Stimulated activated CD4-positive, alpha-beta T cell treated with anti-CD3 and anti-CD28 coated beads, Interleukin-1b, Interleukin-23, amount 100 ng/mL, for 1 hour (primary cell): ENCODE results near the gene C16orf90.
"Not testable (repeated sequence)": the region's sequence is repeated elsewhere in the genome, so short reads cannot be mapped to it uniquely, and the experiment has no call there.

Experiments
- DNase-seq, 2 donors: peaks; one replicate each; pipeline ENCODE4 v3.0.0-alpha.2; 2020; ENCODE audit warnings: low read depth in 2 of 2

C16orf90 gene

DNA sequence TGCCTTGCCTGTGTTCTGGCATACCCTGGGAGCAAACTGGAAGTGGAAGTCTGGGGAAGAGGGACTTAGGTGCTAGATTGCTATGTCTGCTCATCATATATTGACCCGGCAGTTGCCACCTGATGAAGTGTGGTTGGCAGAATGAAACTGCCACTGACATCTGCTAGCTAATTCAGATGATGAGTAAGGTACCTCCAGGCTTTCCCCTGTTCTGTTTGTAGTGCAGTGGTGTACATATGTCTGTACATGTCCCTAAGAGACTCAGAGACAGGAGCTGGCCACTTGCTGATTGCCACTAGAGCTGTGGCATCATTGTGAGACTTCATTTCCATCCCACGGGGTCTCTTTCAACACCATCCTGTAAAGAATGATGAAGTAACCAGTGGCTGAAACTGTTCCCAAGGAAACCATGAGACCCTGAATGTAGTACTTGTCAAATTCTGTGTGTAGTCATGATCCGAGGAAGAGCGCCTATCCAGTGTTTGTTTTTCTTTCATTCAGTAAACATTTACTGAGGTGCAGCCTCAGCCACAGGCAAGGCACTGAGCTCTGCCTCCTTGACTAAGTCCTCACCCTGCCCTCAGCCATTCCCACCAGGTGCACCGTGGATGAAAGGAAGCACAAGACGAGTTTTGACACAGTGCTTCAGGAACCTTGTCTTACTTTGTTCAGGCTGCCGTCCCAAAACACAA is 18.7 kb upstream of the C16orf90 start:
- no peak for DNase-seq

DNA sequence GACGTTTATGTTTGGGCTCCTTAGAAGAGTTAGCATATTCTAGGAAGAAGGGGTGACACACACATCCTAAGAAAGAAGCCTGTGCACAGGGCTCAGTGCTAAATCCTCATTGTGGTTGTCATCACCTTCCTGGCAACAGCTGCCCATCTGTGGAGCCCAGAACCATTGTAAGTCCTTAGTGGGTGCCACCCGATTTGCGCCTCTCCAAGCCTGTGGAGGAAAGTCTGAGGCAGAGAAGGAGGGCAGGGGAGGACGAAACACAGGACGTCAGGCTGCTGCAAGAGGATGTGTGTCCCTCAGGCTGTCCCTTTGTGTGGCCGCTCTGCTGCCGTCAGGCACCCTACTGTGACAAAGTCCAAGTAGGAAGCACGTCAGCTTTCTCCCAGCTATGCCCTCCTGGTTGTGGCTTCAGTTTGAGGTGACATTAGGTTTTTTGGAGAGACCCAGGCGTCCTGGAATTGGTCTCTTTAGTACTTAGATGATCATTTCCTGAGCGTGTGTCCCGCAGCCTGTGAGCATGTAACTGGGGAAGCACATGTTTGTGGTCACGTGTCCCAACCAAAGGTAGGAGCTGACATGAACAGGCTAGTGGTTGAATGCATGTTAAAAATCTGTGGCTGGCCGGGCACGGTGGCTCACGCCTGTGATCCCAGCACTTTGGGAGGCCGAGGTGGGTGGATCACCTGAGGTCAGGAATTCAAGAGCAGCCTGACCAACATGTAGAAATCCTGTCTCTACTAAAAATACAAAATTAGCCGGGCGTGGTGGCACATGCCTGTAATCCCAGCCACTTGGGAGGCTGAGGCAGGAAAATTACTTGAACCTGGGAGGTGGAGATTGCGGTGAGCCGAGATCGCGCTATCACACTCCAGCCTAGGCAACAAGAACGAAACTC is 16.2 kb upstream of the C16orf90 start:
- DNase-seq = no peak

DNA sequence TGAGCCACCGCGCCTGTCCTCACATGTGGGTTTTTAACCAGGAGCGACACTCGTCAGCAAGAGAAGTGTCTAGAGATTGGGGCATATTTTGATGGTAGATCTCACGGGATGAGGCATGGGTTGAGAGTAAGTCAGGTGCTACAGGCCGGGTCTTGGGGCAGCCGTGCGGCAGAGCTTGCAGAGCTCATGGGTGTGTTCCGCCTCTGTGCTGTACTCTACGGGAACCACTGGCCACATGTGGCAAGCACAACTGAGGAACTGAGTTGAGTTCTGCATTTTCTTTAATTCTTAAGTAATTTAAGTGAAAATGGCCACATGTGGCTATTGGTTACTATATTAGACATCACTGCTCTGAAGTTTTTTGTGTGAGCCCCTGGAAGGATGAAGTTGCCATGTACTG is 15.1 kb upstream of the C16orf90 start:
- no peak for DNase-seq

DNA sequence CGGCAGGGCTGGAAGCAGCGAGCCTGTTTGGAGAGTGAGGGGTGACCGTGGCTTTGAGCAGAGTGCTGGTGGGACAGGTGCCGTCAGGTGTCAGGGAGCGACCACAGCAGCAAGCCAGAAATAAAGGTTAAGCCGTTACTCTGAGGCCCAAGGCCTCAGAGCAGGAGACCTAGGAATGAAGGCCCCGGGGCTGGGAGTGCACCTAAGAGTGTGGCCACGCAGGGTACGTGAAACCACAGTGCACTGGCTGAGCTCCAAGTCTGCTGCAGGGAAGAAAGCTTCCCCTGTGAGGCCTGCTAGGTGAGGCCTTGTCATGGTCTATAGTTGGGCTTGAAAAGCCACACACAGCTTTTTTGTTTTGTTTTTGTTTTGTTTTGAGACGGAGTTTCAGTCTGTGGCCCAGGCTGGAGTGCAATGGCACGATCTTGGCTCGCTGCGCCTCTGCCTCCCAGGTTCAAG is 14.2 kb upstream of the C16orf90 start:
- DNase-seq = peak in 1 of 2 donors; percentile 42

DNA sequence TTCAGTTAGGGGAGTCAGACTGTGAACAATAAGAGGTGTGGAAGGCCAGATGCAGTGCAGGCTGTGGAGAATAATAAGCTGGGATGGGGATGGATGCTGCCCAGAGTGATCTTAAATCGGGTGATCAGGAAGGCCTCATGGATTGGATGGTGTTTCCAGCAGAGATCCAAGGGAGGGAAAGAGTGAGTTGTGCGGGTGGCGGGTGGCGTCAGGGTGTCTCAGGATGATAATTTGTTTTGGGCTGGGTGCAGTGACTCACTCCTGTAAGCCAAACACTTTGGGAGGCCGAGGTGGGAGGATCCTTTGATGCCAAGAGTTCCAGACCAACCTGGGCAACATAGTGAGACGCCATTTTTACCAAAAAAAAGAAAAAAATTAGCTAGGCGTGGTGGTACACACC is 13.4 kb upstream of the C16orf90 start:
- DNase-seq = no peak

DNA sequence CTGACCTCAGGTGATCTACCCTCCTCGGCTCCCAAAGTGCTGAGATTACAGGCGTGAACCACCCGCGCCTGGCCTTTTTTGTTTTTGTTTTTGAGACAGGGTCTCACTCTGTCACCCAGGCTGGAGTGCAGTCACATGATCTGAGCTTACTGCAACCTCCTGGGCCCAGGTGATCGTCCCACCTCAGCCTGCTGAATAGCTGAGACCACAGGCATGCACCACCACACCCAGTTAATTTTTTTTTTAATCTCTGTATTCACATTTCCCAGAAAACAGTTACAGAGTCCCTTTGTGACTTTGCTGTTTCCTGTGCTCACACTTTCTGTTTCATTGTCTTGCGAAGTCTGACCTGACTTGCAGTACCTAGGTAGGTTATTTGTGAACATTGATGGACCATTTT is 8.2 kb upstream of the C16orf90 start:
- no peak for DNase-seq

DNA sequence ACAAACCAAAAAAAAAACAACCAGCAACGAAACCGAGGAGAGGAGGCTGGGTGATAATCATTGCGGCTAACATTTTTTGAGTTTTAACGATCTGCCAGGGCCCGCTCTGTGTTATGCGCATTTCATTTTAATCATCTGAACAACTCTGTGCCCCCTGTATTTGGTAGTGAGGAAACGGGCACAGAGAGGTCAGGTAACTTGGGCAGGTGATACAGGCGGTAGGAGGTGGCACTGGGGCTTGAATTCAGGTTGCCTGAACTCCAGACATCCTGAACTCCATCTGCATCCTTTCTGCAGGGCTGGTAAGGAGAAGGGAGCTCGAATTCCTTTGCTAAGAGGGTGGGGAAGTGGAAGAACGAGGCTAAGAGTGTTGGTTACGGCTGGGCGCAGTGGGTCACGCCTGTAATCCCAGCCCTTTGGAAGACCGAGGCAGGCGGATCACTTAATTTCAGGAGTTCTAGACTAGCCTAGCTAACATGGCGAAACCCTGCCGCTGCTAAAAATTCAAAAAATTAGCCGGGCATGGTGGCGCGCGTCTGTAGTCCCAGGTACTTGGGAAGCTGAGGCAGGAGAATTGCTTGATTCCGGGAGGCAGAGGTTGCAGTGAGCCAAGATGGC is 6.6 kb upstream of the C16orf90 start:
- no peak for DNase-seq

DNA sequence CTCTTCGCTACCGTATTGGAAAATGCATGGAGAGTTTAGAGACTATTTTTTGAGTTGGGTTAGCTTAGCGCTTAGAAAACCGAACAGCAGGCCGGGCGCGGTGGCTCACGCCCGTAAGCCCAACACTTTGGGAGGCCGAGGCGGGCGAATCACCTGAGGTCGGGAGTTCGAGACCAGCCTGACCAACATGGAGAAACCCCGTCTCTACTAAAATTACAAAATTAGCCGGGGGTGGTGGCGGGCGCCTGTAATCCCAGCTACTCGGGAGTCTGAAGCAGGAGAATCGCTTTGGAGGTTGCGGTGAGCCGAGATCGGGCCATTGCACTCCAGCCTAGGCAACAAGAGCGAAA is 6.1 kb upstream of the C16orf90 start:
- not testable (repeated sequence) for DNase-seq

DNA sequence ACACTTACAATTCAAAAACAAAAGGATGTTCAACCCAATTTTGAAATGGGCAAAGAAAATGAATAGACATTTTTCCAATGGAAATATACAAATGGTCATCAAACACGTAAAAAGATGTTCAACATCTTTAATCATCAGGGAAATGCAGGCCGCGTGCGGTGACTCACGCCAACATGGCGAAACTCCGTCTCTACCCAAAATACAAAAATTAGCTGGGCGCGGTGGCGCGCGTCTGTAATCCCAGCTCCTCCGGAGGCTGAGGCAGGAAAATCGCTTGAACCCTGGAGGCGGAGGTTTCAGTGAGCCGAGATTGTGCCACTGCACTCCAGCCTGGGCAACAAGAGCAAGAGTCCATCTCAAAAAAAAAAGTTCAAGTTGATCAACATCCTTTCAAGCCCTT is 3.7 kb upstream of the C16orf90 start:
- DNase-seq = no peak

DNA sequence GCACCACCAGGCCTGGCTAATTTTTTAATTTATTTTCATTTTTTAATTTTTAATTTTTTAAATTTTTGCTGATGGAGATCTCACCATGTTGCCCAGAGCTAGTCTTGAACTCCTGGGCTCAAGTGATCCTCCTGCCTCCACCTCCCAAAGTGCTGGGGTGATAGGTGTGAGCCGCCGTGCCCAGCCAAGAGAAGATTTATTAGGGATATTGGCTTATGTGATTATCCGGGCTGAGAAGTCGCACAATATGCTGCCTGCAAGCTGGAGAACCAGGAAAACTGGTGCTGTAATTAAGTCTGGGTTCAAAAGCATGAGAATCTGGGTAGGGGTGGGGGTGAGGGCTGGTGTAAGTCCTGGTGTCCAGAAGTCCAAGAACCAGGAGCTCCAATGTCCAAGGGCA is 2.5 kb upstream of the C16orf90 start:
- no peak for DNase-seq

DNA sequence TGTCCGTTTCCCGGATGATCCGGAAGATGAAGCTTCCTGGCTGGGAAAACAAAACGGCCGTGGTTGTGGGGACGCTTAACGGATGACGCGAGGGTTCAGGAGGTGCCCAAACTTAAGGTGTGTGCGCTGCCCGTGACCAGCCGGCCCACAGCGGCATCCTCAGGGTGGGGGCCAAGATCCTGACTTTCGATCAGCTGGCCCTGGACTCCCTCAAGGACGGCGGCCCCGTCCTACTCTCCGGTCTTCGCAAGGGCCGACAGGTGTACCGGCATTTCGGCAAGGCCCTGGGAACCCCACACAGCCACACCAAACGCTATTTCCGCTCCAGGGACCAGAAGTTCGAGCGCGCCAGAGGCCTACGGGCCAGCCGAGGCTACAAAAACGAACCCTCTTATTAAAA is 1.1 kb upstream of the C16orf90 start:
- no peak for DNase-seq

DNA sequence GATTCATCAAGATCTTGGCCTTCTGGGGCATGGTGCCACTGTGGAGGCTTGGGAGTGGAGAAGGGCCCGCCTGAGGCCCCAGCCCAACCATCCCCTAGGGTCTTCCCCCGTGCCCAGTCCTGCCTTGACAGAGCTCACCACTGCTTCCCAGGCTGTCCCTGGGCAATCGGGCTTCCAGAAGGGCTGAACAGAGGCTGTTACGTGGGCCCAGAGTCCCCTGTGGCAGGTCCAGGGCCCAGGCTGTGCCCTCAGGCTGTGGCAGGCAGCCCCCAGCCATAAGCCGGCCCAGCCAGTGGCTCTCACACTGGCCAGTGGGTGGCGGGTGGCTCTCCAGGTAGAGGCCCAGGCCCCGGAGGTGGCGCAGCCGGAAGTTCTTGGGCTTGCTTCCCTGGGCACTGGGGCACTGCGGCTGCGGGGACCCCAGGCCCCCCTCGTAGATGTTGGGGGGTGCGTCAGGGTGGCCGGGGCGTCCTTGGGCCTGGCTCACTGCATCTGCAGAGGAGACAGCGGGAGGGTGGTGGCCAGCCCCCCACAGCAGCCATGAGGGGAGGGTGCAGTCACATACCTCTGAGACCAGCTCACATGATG is 809 bp downstream of the C16orf90 start:
- DNase-seq = no peak

DNA sequence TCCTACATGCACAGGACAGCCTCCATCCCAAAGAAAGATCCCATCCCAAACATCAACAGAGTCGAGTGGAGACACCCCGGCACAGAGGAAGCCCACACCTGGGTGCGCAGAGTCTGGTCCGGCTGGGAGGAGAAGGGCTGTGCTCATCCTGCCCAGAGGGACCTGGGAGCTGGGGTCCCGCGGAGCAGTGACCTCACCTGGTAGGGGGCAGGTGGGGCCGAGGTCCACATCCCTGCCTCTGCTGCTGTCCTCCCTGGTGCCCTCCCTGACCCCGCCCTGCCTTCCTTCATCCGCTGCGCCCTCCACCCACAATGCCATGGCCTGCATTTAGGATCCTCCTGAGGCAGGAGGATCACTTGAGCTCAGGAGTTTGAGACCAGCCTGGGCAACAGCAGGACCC is 2.9 kb downstream of the C16orf90 start:
- DNase-seq = no peak

DNA sequence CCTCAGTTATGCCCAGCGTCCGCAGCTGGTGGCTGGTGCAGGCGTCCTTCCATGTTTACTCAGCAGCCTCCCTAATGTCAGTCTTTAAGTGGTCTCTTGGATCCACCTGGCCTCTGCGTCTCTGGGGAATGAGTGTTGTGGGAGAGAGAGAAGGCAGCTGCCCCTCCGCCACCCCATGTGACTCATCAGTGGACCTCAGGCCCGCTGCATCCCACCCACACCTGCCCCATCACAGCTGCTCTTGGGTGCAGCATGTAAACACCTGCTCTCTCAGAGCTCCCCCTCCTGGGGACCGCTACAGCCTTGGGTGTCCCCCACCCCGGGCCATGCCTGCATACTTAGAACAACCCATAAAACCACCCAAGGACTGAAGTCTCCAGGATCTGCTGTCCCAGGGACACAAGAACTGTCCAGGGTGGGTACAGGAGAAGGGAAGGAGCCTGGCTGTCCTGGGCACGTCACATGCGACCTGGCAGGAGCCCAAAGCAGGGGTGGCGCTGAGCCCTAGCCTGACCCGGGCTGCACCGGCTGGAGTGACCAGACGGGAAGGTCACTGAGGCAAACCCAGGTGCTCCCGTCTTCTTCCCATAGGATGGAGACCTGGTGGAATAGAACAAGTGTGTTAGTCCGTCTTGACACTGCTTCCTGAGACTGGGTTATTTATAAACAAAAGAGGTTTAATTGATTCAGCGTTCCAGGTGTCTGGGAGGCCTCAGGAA is 4.2 kb downstream of the C16orf90 start:
- no peak for DNase-seq

DNA sequence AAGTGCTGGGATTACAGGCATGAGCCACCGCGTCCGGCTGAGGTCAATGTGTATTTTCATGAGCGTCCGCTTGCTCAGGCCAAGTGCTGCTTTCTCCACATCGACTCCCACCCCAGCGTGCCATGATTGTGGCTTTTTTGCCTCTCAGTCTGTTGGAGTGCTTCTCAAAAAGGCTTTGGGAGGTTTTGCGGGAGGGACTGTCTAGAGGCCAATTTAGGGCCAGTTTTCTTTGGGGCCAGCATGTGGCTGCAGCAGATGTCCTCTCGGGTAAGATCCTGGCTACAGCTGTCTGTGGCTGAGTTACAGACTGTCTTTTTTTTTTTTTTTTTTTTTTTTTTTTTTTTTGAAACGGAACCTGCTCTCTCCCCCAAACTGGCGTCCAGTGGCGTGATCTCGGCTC is 6.5 kb downstream of the C16orf90 start:
- DNase-seq = no peak

DNA sequence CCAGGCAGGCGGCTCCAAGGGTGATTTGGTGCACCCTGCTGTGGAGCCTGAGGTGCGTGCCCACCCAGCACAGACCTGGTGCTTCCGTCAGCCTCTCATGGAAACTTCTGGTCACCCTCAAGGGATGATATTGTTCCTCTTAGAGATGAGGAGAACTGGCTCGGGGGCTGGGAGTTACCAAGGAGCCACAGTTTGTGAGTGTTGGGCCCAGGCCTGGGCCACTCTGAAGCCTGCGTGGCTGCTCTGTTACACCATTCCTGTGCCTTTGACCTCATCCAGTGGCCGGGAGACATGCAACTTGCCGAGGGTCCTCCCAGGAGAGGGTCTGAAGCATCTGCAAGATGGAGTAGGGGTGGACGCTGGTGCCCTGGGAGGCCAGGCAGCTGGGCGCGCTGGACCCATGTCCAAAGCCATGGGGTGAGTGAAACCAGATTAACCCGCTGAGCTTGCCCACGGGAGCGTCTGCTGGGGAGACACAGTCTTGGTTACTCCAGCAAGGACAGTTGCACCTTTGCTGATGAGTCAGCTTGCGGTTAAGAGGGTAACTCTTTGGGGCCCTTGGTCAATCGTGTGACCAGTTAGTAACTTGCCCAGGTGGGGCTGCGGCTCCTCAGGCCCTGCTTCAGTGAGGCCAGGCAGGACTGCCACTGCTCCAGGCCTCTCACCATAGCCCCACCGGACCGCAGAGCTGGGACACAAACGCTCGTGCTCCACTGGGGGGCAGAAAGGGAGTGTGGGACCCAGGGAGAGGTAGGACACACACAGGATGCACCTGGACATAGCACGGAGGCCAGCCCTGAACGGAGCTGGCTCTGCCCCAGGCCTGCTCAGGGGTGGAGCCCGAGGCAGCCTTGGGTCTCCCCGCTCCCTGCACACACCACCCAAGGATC is 7.5 kb downstream of the C16orf90 start:
- DNase-seq = no peak

DNA sequence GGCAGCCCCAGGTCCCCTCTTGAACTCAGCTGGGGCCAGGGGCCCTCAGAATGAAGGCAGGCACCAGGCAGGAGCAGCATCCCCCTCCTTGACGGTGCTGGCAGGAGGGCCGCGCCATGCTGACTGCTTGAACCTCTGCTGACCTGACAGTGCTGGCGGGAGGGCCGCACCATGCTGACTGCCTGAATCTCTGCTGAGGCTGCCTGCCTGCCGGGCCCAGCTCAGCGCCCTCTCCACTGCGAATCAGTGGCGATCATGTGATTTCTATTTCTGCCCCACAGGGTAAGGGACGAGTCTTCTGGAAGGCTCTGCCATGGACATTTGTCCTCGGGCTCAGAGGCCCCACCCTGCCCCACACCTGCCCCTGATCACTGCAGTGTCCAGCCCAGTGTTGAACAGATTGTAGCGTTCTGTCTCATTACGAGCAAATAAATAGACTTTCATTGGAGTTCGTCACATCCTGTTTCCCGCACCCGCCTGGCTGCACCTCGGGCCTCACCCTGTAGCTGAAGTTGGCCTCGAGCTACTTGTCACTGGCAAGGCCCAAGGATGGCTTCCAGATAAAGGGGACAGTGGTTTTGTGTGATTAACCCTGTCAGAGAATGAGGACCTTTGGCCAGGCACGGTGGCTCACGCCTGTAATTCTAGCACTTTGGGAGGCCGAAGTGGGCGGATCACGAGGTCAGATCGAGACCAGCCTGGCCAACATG is 8.6 kb downstream of the C16orf90 start:
- DNase-seq = no peak

DNA sequence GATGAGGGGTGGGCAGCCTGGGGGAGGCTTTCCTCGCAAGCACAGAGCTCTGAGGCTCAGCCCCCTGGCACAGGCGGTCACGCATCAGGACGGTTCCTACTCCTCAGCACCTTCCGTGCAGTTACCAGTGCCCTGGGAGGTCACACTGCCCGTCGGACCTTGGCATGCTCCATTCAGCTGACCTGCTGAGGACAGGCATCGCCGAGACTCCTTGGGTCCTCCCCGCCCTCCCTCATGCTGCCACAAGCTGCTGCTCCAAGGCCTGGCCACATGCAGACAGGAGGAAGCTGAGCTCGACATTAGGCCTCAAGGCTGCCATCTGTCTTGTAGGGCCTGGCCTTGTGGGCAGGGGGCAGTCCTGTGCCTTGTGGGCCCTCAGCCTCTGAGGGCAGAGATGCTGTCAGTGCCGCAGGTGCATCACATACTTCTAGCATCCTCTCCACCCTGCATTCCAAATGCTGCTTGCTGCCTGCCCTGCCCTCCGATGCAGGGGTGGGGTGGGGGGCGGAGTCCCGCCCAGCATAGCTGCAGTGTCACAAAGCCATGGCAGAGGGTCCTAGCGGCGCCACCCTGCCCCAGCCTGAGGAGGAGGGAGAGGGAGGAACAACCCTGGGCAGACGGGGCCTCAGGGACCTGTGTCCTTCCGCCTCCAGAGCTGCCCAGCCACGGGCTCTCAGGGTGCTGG is 9.3 kb downstream of the C16orf90 start:
- DNase-seq = no peak

DNA sequence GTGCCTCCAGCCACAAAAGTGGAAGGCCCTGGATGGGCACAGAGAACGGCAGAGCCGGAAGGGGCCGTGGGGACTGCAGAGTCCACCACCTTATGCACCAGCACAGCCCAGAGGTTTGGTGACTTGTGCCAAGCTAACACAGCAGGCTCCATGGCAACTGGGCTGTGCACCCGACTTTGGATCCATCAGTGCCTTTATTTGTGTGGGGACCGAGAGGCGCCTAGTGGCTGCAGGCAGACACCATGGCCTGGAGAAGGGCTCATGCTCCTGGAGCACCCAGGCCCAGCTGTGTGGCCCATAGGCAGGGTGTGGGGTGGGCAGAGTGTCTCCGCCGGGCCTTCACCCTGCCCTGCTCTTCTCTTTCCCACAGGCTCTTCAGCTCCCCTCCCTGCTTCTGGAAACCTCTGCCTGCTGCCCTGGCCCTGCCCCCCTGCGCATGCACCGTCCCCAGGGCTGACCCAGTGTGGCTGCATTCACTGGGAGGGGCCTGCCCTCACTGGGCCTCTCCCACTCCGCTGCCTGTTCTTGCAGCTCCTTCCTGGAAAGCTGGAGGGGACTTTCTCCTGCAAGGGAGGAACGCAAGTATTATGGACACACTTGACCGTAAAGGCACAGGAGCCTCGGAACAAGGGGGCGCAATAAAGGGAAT is 10.1 kb downstream of the C16orf90 start:
- no peak for DNase-seq
